HG02623 (cell line): ENCODE results near the gene MEIG1.
"Not testable (repeated sequence)": the region's sequence is repeated elsewhere in the genome, so short reads cannot be mapped to it uniquely, and the experiment has no call there.

Experiments
- ATAC-seq: cut with Tn5 transposase; IDR thresholded peaks from one replicate; pipeline ENCODE4 v1.9.1; 2021; ENCODE audit warnings: moderate library complexity; ENCODE audit not compliant: unreplicated experiment

The MEIG1 gene, protein sequence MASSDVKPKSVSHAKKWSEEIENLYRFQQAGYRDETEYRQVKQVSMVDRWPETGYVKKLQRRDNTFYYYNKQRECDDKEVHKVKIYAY

GRCh38 chr10:14959221-14960057, at the start of gene MEIG1:
Gene MEIG1, plus strand, starts transcription at chr10:14959388. Its CDS starts 7,081 bp downstream, at chr10:14966469.
- ATAC-seq, result peak; percentile 75

DNA sequence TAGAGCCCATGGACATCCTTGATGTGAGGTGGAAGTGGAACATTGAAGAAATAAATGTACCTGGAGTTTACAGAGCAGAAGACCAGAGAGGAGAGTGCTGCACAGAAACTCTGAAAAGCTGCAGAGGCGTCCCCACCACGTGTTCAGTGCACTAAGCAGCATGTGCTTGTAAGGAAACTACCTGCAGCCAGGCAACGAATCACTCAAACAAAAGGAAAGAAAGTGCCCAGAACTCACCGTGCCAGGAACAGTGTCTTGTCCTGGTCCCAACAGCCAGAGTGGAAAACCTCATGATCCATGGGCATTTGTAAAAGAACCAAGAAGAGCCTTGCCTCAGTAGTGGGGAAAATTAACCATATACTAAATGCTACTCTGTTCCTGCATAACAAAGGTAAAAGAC, 48.2 kb upstream of the MEIG1 start:
- no peak for ATAC-seq

GRCh38 chr10:14911801-14912200, 47.4 kb upstream of the MEIG1 start:
- no peak for ATAC-seq

- ATAC-seq, result no peak
Measured at GRCh38 chr10:14916600-14916999, 42.6 kb upstream of the MEIG1 start.

DNA sequence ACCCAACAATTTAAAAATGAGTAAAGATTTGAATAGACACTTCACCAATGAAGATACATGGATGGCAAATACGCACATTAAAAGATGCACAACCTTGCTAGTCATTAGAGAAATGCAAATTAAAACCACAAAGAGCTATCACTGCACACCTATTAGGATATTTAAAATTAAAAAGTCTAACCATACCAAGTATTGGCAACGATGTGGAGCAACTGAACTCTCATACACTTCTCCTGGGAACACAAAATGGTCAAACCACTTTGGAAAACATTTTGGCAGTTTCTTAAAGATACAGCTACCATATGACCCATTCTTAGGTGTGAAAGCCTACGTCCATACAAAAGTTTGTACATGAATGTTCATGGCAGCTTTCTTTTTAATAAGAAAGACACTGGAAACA, 41.4 kb upstream of the MEIG1 start:
- no peak for ATAC-seq

GRCh38 chr10:14918964-14919363, 40.2 kb upstream of the MEIG1 start:
- no peak for ATAC-seq

DNA sequence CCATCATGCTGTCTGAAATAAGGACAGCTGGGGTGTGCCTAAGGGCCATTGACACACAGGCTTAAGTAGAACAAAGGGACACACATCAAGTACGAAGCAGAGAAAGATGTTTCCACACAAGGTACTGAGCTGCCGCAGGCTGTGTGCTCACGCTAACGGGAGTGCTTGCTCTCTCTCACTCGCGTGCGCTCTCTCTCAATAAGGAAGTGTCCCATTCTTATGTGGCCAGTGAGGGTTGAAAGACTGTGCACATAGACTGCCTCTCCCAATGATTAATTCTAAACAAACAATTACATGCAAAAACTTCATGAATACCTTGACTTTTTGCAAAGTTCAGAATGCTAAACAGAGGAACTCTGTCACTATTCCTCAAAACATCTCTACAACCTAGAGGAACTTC, 35.2 kb upstream of the MEIG1 start:
- ATAC-seq, result no peak

GRCh38 chr10:14925268-14925667, 33.9 kb upstream of the MEIG1 start:
- ATAC-seq, result no peak

- ATAC-seq, result no peak
Measured at GRCh38 chr10:14926061-14926470, 33.1 kb upstream of the MEIG1 start.

DNA sequence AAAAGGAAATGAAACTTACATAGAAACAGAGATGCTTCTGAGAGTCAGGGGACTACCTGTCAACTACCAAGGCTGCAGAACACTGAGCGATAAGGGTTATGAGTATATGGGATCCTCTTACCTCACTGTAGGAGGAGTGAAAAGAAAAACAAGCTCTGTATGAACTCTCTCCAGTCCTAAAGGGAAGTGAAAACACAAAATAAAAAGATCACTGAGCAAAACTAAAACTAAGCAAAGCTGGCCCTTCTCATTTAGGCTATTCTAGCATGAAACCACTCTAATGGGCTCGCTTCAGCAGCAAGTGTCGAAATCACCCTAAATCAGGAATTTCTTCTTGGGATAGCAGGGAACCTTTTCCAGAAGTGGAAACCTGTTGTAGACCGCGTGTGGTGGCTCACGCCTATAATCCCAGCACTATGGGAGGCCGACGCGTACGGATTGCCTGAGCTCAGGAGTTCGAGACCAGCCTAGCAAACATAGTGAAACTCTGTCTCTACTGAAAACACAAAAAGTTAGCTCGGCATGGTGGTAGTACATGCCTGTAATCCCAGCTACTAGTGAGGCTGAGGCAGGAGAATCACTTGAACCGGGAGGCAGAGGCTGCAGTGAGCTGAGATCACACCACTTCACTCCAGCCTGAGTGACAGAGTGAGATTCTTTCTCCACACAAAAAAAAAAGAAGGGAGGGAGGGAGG, 32.3 kb upstream of the MEIG1 start:
- ATAC-seq, result peak; percentile 98

- no peak for ATAC-seq
Measured at GRCh38 chr10:14930610-14931009, 28.6 kb upstream of the MEIG1 start.

- no peak for ATAC-seq
Measured at GRCh38 chr10:14936584-14936983, 22.6 kb upstream of the MEIG1 start.

GRCh38 chr10:14938971-14939370, 20.2 kb upstream of the MEIG1 start:
- ATAC-seq, result not testable (repeated sequence)

DNA sequence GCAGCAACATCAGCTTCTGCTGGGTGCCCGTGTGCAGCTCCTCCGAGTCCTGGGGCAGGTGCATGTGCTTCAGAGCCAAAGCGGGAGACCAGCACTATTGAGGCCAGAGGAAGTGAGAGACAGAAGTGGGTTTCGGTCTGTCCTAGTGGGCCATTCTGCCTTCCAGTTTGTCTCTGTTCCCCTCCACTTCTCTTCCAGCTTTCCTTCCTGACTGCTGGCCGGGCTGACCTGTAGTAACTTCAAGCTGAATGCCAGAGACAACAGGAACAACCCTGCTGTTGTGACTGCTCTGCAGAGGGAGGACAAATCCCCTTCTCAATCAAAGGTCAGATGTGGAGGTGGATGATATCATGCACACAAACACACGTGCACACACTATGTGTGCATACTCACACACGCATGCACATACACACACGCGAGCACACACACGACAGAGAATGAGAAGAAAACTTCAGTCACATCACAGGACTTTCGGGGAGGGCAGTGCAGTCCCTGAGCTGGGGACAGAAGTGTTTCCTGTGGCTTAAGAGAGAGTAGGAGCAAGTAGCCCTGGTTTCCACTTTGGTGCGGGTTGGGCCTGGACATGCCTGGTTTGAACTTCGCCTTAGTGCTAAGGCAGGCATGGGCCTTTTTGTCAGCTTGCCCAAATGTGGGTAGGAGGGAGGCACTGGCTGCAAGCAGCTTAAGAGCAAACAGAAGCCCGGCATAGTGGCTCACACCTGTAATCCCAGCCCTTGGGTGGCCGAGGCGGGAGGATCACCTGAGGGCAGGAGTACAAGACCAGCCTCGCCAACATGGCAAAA, 16.8 kb upstream of the MEIG1 start:
- ATAC-seq, result peak; percentile 93

- ATAC-seq, result not testable (repeated sequence)
Measured at GRCh38 chr10:14942950-14943338, 16.2 kb upstream of the MEIG1 start.

GRCh38 chr10:14945108-14945507, 14.1 kb upstream of the MEIG1 start:
- ATAC-seq, result no peak

DNA sequence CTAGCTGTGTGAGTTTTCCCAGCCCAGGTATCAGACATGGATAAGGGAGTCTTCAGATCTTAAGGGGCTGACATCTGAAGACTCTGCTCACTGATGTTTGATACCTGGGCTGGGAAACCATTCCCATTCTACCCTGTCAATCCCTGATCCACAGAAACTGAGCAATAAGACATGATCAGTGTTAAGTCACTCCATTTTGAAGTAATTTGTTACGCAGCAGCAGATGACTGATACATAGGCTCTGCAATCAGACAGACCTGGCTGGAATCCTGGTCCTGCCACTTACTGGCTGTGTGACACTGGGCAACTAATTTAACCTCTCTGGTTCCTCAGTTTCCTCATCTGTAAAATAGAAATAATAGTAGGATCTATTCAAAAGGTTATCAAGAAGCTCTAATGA, 11.9 kb upstream of the MEIG1 start:
- no peak for ATAC-seq

DNA sequence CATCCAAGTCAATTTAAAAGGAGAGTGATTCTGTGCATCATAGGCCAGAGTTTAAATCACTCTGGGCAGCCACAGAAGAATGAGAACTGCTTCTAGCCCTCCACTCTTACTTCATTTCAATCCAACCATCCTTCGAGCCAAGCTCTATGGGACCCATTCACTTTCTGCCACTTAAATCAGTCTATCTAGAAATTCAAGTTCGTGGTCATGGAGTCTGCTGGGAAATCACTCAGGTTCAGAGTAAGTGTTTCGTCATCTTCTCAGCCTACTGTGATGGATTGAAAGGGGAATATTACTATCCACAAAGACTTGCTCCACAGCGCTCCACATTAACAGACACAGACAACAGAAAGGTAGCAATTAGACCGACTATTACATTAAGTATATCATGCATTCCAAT, 9.9 kb upstream of the MEIG1 start:
- no peak for ATAC-seq

DNA sequence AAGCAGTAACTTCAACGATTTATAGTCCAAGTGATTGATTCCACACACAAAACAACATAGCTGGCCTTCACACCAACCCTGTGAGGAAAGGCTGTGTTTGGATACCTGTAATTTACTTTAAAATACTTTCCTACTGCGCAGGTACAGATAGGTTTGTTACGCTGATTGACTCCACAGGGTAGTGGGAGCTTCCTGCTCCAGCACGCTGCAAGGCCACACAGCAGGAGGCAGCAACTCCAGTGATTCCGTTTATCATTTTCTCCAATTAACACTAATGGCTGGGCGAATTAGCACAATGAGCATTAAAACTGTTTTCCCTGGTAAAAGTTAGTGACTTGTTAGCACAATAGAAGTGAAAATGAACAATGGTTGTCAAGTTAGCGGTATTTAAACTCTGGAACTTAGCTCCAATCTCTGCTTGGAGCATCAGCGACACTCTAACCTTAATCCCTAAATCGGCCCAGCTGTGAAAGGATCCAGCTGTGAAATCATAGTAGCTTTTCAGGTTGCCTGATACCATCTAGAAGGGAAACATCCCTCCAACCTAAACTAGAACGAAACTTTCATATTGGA, 6.3 kb upstream of the MEIG1 start:
- no peak for ATAC-seq

GRCh38 chr10:14953424-14954000, 5.7 kb upstream of the MEIG1 start:
- ATAC-seq, result peak; percentile 24
